ENCODE results near the gene OR1A1.
"Not testable (repeated sequence)": the region's sequence is repeated elsewhere in the genome, so short reads cannot be mapped to it uniquely, and the experiment has no call there.

OR1A1 gene

GRCh38 chr17:3213587-3213986, 6.1 kb downstream of the OR1A1 start:
- no peak for DNase-seq (ENCODE audit: extremely low spot score)
- ChIA-PET POLR2A (no interaction called here), CTCF (interaction anchor here (1.0 kb wide), 1 partner anchor 8 kb away, joined by 3 read pairs; no protein-coding TSS in a partner anchor)
- TF ChIP-seq CTCF (IDR thresholded peaks at IDR 0.05; ENCODE audit: control extremely low read depth, extremely low read depth, low read depth, missing control alignments), result no peak

GRCh38 chr17:3219978-3220377, 12.5 kb downstream of the OR1A1 start:
- DNase-seq (ENCODE audit: extremely low spot score); CTCF ChIA-PET; POLR2A ChIA-PET: not testable (repeated sequence)

GRCh38 chr17:3221850-3222249, 14.4 kb downstream of the OR1A1 start:
- TF ChIP-seq CTCF (IDR thresholded peaks at IDR 0.05; ENCODE audit: control extremely low read depth, extremely low read depth, low read depth, missing control alignments), result no peak
- no peak for DNase-seq (ENCODE audit: extremely low spot score)
- CTCF ChIA-PET, result no interaction called here
- POLR2A ChIA-PET, result no interaction called here

DNA sequence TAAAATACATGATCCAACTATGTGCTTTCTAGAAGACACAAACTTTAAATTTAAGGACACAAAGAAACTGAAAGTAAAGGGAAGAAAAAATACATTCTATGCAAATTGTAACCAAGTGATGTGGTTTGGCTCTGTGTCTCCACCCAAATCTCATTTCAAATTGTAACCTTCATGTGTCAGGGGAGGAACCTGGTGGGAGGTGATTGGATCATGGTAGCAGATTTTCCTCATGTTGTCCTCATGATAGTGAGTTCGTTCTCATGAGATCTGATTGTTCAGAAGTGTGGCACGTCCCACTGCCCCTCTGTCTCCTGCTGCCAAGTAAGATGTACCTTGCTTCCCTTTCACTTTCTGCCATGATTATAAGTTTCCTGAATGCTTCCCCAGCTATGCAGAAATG, 15.0 kb downstream of the OR1A1 start:
- ChIA-PET POLR2A (no interaction called here), CTCF (no interaction called here)
- no peak for TF ChIP-seq CTCF (IDR thresholded peaks at IDR 0.05; ENCODE audit: control extremely low read depth, extremely low read depth, low read depth, missing control alignments)
- no peak for DNase-seq (ENCODE audit: extremely low spot score)

DNA sequence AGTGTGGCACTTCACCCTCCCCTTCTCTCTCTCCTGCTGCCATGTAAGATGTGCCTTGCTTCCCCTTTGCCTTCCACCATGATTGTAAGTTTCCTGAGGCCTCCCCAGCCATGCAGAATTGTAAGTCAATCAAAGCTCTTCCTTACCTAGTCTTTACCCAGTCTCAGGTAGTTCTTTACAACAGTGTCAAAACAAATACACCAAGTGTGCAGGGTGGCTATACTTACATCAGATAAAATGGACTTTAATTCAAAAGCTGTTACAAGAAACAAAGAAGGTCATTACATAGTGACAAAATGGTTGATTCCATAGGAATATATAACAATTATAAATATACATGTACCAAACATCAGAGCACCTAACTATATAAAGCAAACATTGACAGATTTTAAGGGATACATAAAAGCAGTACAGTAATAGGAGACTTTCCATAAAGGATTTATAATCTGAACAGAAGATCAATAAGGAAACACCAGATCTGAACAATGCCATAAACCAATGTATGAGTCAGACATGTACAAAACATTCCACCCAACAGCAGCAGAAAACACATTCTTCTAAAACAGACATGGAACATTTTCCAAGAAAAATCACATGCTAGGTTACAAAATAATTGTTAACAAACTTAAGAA, 17.4 kb downstream of the OR1A1 start:
- DNase-seq (ENCODE audit: extremely low spot score); CTCF ChIA-PET; POLR2A ChIA-PET: not testable (repeated sequence)

DNA sequence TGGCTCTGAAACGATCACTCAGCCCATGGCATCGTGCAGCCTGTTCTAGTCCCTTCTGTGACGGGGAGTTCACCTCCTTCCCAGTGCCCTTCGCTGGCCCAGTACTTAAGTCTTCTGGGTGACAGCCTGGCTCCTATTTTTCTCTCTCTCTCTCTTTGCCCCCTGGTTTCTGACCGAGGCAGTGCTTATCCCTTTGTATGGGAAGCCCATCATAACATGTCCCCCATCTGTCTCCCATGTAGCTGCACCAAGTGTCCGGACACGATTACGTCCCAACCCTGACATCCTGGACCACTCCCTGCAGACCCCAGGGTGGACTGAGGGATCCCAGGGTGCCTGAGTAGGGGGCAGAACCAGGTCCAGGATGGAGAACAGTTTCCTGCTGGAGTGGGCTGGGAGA, 24.8 kb downstream of the OR1A1 start:
- POLR2A ChIA-PET; CTCF ChIA-PET; DNase-seq (ENCODE audit: extremely low spot score): not testable (repeated sequence)

DNA sequence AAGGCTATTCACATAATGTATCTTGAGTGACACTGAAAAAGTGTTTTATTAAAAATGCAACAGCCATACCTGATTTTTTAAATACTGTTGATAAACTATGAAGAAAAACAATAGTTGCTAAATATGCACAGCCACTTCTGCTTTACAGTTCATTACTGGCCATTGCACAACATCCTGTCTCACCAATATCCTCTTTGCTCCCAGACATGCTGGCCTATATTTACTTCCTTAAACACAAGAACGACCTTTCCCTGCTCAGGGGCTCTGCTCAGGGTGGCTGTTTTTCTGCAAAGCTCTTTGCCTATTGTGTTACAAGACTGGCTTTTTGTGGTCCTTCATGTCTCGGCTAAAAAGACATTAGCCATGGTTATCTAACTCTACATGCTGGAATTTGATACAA, 31.2 kb downstream of the OR1A1 start:
- POLR2A ChIA-PET; CTCF ChIA-PET; DNase-seq (ENCODE audit: extremely low spot score): not testable (repeated sequence)

- DNase-seq (ENCODE audit: extremely low spot score); CTCF ChIA-PET; POLR2A ChIA-PET: not testable (repeated sequence)
Measured at GRCh38 chr17:3241044-3241443, 33.6 kb downstream of the OR1A1 start.

- CTCF ChIA-PET; DNase-seq (ENCODE audit: extremely low spot score); POLR2A ChIA-PET: not testable (repeated sequence)
Measured at GRCh38 chr17:3244841-3245240, 37.4 kb downstream of the OR1A1 start.

- POLR2A ChIA-PET; DNase-seq (ENCODE audit: extremely low spot score); CTCF ChIA-PET: not testable (repeated sequence)
Measured at GRCh38 chr17:3249013-3249412, 41.5 kb downstream of the OR1A1 start.

GRCh38 chr17:3256575-3256974, 49.1 kb downstream of the OR1A1 start:
- TF ChIP-seq CTCF (IDR thresholded peaks at IDR 0.05; ENCODE audit: control extremely low read depth, extremely low read depth, low read depth, missing control alignments), result no peak
- no peak for DNase-seq (ENCODE audit: extremely low spot score)
- CTCF ChIA-PET, result no interaction called here
- POLR2A ChIA-PET, result no interaction called here
